Measurements from ENCODE around the gene CD7. TPM values are rescaled to one million over a fixed set of nuclear protein-coding genes. Genes with fewer than 3 reads are reported as not detected.

CD7 gene
- total and polyA plus RNA-seq, 9 of the 15 experiments (the other 6 are each of a cell fraction or from before 2014, with no cell fraction given), result 0.21 to 0.35 TPM; not detected in 7

DNA sequence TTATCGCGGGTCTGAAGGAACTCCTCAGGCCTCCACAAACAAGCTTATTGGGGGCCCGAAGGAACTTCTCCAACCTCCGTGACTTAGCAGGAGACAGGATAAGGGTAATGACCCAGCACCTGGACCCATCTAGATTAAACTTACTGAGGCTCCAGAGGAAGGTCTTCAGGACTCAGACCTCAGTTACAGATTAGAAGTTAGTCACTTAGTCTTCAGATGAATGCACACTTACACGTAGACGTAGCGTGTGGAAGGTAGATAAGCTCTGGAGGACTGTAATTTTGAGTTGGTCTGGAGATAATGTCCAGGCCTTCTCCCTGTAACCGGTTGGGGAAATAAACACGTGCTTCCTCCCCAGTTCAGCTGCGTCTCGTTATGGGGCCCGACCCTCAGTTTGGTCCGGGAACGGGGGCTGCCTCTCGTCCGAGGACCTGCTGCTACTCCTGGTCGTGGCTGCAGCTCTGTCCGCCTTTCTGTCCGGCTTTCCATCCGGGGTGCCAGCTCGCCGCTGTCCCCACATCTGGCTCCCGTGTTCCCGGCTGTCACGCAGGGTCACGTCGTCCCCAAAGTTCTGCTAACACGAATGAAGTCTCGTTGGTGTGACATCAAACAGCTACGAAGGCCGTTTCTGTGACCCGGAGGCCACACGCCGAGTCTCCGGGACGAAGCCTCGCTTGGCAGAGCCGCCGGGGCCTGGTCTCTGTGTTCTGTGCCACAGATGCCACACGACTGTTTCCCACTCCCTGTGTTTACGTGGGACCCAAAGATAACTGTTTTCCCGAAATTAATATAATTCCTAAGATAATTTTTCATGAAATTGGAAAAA lies 28.0 kb upstream of the CD7 start (continued):
- TF ChIP-seq, protein P1, sequence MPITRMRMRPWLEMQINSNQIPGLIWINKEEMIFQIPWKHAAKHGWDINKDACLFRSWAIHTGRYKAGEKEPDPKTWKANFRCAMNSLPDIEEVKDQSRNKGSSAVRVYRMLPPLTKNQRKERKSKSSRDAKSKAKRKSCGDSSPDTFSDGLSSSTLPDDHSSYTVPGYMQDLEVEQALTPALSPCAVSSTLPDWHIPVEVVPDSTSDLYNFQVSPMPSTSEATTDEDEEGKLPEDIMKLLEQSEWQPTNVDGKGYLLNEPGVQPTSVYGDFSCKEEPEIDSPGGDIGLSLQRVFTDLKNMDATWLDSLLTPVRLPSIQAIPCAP (CRISPR knock-in tag; IDR thresholded peaks at IDR 0.05; ENCODE audit: borderline replicate concordance), result no peak
- no peak for TF ChIP-seq LARP7 (IDR thresholded peaks at IDR 0.05)
- TF ChIP-seq TBP (optimal IDR thresholded peaks at IDR 0.05; ENCODE audit: low read depth, low read length), result peak; percentile 43
- TF ChIP-seq, protein P2, sequence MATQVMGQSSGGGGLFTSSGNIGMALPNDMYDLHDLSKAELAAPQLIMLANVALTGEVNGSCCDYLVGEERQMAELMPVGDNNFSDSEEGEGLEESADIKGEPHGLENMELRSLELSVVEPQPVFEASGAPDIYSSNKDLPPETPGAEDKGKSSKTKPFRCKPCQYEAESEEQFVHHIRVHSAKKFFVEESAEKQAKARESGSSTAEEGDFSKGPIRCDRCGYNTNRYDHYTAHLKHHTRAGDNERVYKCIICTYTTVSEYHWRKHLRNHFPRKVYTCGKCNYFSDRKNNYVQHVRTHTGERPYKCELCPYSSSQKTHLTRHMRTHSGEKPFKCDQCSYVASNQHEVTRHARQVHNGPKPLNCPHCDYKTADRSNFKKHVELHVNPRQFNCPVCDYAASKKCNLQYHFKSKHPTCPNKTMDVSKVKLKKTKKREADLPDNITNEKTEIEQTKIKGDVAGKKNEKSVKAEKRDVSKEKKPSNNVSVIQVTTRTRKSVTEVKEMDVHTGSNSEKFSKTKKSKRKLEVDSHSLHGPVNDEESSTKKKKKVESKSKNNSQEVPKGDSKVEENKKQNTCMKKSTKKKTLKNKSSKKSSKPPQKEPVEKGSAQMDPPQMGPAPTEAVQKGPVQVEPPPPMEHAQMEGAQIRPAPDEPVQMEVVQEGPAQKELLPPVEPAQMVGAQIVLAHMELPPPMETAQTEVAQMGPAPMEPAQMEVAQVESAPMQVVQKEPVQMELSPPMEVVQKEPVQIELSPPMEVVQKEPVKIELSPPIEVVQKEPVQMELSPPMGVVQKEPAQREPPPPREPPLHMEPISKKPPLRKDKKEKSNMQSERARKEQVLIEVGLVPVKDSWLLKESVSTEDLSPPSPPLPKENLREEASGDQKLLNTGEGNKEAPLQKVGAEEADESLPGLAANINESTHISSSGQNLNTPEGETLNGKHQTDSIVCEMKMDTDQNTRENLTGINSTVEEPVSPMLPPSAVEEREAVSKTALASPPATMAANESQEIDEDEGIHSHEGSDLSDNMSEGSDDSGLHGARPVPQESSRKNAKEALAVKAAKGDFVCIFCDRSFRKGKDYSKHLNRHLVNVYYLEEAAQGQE (IDR thresholded peaks at IDR 0.05; ENCODE audit: borderline replicate concordance), result peak; percentile 69
- TF ChIP-seq, protein P2 (CRISPR knock-in tag; IDR thresholded peaks at IDR 0.05; ENCODE audit: low read depth), result no peak
- TF ChIP-seq, protein P3, sequence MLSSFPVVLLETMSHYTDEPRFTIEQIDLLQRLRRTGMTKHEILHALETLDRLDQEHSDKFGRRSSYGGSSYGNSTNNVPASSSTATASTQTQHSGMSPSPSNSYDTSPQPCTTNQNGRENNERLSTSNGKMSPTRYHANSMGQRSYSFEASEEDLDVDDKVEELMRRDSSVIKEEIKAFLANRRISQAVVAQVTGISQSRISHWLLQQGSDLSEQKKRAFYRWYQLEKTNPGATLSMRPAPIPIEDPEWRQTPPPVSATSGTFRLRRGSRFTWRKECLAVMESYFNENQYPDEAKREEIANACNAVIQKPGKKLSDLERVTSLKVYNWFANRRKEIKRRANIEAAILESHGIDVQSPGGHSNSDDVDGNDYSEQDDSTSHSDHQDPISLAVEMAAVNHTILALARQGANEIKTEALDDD (IDR thresholded peaks at IDR 0.05), result peak; percentile 100
- TF ChIP-seq, protein P4, sequence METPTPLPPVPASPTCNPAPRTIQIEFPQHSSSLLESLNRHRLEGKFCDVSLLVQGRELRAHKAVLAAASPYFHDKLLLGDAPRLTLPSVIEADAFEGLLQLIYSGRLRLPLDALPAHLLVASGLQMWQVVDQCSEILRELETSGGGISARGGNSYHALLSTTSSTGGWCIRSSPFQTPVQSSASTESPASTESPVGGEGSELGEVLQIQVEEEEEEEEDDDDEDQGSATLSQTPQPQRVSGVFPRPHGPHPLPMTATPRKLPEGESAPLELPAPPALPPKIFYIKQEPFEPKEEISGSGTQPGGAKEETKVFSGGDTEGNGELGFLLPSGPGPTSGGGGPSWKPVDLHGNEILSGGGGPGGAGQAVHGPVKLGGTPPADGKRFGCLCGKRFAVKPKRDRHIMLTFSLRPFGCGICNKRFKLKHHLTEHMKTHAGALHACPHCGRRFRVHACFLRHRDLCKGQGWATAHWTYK (CRISPR knock-in tag; IDR thresholded peaks at IDR 0.05), result peak; percentile 95
- 0 out of 2 replicates have a peak, but pooled peaks have one; percentile 79 for TF ChIP-seq FOXK1 (CRISPR knock-in tag; IDR thresholded peaks at IDR 0.05; ENCODE audit: borderline replicate concordance)
- TF ChIP-seq ZNF75A (CRISPR knock-in tag; IDR thresholded peaks at IDR 0.05), result no peak
- no peak for TF ChIP-seq KAT2B (IDR thresholded peaks at IDR 0.05; ENCODE audit: low read depth, low read length)
- no peak for TF ChIP-seq ZKSCAN3 (CRISPR knock-in tag; IDR thresholded peaks at IDR 0.05)
- peak; percentile 95 to 100 for TF ChIP-seq ARNT (IDR thresholded peaks at IDR 0.05)
- TF ChIP-seq SRF (CRISPR knock-in tag; IDR thresholded peaks at IDR 0.05), result 0 out of 4 replicates have a peak, but pooled peaks of 1 of the 2 experiments have one; percentile 3
- no peak for TF ChIP-seq CBFB (CRISPR knock-in tag; IDR thresholded peaks at IDR 0.05)
- TF ChIP-seq ELF1 (tag; IDR thresholded peaks at IDR 0.05), result no peak
- TF ChIP-seq ZNF57 (CRISPR knock-in tag; IDR thresholded peaks at IDR 0.05), result no peak
- no peak for TF ChIP-seq SRSF7 (optimal IDR thresholded peaks at IDR 0.05; ENCODE audit: low read depth, low read length)

Data from K562 (cell line).